ENCODE measurements around the gene TPBGL.

TPBGL gene

DNA sequence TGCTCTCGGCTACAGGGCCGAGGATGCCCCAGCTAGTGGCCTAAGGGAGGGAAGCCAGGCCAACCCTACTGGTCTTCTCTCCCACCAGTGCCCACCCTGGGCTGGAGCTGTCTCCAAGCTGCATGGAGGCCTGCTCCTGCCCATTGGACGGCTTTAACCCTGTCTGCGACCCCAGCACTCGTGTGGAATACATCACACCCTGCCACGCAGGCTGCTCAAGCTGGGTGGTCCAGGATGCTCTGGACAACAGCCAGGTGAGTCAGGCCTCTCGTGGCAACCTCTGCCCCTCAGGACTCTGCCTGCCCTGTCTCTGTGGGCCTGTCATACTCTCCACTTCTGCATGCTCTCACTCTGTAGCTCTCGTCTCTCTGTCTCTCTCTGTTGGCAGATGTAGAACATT lies 44.1 kb upstream of the TPBGL start:
- H3K4me3 ChIP-seq (ENCODE audit: low read depth in 1 of 2, low read length in 2 of 2) = no peak overlapping the region
- no peak overlapping the region for H3K4me2 ChIP-seq (ENCODE audit: insufficient read depth, low read length)
- H3K27ac ChIP-seq (ENCODE audit: low read length) = no peak overlapping the region
- TF ChIP-seq EZH2 (IDR thresholded peaks at IDR 0.05; ENCODE audit: borderline replicate concordance, low read depth, low read length, severe bottlenecking) = no peak
- TF ChIP-seq, protein P1, sequence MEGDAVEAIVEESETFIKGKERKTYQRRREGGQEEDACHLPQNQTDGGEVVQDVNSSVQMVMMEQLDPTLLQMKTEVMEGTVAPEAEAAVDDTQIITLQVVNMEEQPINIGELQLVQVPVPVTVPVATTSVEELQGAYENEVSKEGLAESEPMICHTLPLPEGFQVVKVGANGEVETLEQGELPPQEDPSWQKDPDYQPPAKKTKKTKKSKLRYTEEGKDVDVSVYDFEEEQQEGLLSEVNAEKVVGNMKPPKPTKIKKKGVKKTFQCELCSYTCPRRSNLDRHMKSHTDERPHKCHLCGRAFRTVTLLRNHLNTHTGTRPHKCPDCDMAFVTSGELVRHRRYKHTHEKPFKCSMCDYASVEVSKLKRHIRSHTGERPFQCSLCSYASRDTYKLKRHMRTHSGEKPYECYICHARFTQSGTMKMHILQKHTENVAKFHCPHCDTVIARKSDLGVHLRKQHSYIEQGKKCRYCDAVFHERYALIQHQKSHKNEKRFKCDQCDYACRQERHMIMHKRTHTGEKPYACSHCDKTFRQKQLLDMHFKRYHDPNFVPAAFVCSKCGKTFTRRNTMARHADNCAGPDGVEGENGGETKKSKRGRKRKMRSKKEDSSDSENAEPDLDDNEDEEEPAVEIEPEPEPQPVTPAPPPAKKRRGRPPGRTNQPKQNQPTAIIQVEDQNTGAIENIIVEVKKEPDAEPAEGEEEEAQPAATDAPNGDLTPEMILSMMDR (IDR thresholded peaks at IDR 0.05; ENCODE audit: borderline replicate concordance, extremely low read depth, low read length, poor library complexity, severe bottlenecking) = no peak
- H4K20me1 ChIP-seq (ENCODE audit: insufficient read depth, low read length) = peaks cover 11% of the 10 kb centered on the region; the same call in 1 of the 2 replicates
- no peaks in the 10 kb centered on the region for H3K9me3 ChIP-seq (ENCODE audit: insufficient read depth, low read length, severe bottlenecking)
- H3K4me1 ChIP-seq (ENCODE audit: insufficient read depth, low read length) = no peaks in the 10 kb centered on the region
- no peak overlapping the region for H2AFZ ChIP-seq (ENCODE audit: low read depth, low read length)
- no peak overlapping the region for H3K9ac ChIP-seq (ENCODE audit: low read depth, low read length)
- H3K36me3 ChIP-seq (ENCODE audit: insufficient read depth, low read length) = no peaks in the 10 kb centered on the region
- DNase-seq = no peak
- no peaks in the 10 kb centered on the region for H3K27me3 ChIP-seq (ENCODE audit: insufficient read depth, low read length, poor library complexity)
- H3K79me2 ChIP-seq (ENCODE audit: insufficient read depth, low read length) = no peaks in the 10 kb centered on the region
- no peak for ATAC-seq (ENCODE audit: insufficient read depth, low read depth)

DNA sequence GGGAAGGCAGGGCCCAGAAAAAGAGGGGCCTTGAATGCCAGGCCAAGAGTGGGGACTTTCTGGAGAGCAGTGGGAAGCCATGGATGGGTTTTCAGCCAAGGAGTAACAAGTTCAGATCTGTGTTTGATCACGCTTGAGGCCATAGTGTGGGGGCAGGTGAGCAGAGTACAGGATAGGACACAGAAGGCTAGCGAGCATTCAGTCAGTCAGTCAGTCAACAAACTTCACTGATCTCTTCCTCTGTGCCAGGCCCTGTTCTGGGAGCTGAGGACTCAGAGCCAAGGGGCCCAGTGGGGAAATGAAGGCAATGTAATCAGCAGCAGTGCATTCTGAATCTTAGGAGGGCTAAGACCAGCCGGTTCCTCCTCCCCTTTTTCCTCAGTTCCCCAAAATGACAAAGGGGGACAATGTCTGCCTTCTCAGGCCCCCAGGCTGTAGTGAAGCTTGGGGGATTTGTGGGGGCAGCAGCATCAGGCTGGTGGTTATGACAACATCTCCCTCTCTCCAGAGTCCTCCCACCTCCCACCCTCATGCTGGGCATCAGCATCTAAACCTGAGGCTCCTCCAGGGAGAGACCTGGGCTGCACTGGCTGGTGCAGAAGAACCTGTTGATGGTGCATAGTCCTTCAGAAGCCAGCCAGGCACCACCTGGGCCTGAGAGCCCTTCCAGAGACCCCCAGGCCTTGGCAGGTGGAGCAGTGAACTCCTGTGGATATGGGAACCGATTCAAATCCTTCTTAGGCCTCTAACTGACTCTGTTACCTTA lies 42.9 kb upstream of the TPBGL start:
- no peaks in the 10 kb centered on the region for H3K79me2 ChIP-seq (ENCODE audit: insufficient read depth, low read length)
- H3K9ac ChIP-seq (ENCODE audit: low read depth, low read length) = no peak overlapping the region
- no peaks in the 10 kb centered on the region for H3K36me3 ChIP-seq (ENCODE audit: insufficient read depth, low read length)
- no peak overlapping the region for H2AFZ ChIP-seq (ENCODE audit: low read depth, low read length)
- no peak overlapping the region for H3K4me3 ChIP-seq (ENCODE audit: low read depth in 1 of 2, low read length in 2 of 2)
- H3K4me2 ChIP-seq (ENCODE audit: insufficient read depth, low read length) = no peak overlapping the region
- H3K9me3 ChIP-seq (ENCODE audit: insufficient read depth, low read length, severe bottlenecking) = no peaks in the 10 kb centered on the region
- H3K27ac ChIP-seq (ENCODE audit: low read length) = no peak overlapping the region
- H4K20me1 ChIP-seq (ENCODE audit: insufficient read depth, low read length) = peaks cover 11% of the 10 kb centered on the region; the same call in 1 of the 2 replicates
- ATAC-seq (ENCODE audit: insufficient read depth, low read depth) = no peak
- DNase-seq = no peak
- H3K27me3 ChIP-seq (ENCODE audit: insufficient read depth, low read length, poor library complexity) = no peaks in the 10 kb centered on the region
- TF ChIP-seq, protein P1 (IDR thresholded peaks at IDR 0.05; ENCODE audit: borderline replicate concordance, extremely low read depth, low read length, poor library complexity, severe bottlenecking) = no peak
- no peak for TF ChIP-seq EZH2 (IDR thresholded peaks at IDR 0.05; ENCODE audit: borderline replicate concordance, low read depth, low read length, severe bottlenecking)
- H3K4me1 ChIP-seq (ENCODE audit: insufficient read depth, low read length) = no peaks in the 10 kb centered on the region

DNA sequence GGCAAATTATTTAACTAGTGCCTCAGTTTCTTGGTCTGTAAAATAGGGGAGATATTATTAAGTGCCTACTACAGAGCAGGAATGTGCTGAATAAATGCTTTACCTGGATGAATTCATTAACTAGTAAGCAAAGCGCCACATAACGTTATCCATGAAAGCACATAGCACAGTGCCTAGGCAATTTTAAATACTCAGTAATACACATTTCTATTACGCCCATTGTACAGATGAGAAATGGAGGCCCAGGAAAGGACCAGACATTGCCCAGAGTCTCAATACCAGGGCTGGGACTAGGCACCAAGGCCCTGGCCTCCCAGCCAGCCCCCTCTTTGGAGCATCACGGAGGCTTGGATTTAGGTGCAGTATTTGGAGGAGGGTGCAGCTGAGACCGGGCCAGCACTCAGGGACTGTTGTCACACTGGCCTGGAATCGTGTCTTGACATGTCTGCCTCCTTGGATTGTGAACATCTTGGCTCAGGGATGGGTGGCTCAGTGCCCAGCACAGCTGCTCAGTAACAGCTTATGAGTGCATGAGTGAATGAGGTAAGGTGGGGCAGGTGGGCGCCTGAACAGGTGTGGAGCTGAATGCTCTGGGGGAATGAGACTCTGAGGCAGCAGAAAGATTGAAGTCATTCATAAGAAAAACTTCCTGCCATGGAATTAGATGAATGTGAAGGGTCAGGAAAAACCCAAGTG lies 42.1 kb upstream of the TPBGL start:
- no peak overlapping the region for H3K27ac ChIP-seq (ENCODE audit: low read length)
- H3K36me3 ChIP-seq (ENCODE audit: insufficient read depth, low read length) = no peaks in the 10 kb centered on the region
- peaks cover 11% of the 10 kb centered on the region; the same call in 1 of the 2 replicates for H4K20me1 ChIP-seq (ENCODE audit: insufficient read depth, low read length)
- H3K4me1 ChIP-seq (ENCODE audit: insufficient read depth, low read length) = no peaks in the 10 kb centered on the region
- H3K4me3 ChIP-seq (ENCODE audit: low read depth in 1 of 2, low read length in 2 of 2) = no peak overlapping the region
- no peak for DNase-seq
- no peaks in the 10 kb centered on the region for H3K9me3 ChIP-seq (ENCODE audit: insufficient read depth, low read length, severe bottlenecking)
- ATAC-seq (ENCODE audit: insufficient read depth, low read depth) = no peak
- H3K4me2 ChIP-seq (ENCODE audit: insufficient read depth, low read length) = no peak overlapping the region
- H2AFZ ChIP-seq (ENCODE audit: low read depth, low read length) = no peak overlapping the region
- TF ChIP-seq EZH2 (IDR thresholded peaks at IDR 0.05; ENCODE audit: borderline replicate concordance, low read depth, low read length, severe bottlenecking) = no peak
- TF ChIP-seq, protein P1 (IDR thresholded peaks at IDR 0.05; ENCODE audit: borderline replicate concordance, extremely low read depth, low read length, poor library complexity, severe bottlenecking) = no peak
- H3K27me3 ChIP-seq (ENCODE audit: insufficient read depth, low read length, poor library complexity) = no peaks in the 10 kb centered on the region
- H3K9ac ChIP-seq (ENCODE audit: low read depth, low read length) = no peak overlapping the region
- H3K79me2 ChIP-seq (ENCODE audit: insufficient read depth, low read length) = no peaks in the 10 kb centered on the region

All from DND-41 (cell line).